Neural progenitor cell (in vitro differentiated cells): ENCODE measurements around the gene KLK14. TPM values are rescaled to one million over a fixed set of nuclear protein-coding genes. Genes with fewer than 3 reads are reported as not detected.

Experiments used
- DNase-seq: peaks from one replicate; pipeline ENCODE4 v3.0.0-alpha.2; 2016; ENCODE audit warnings: low spot score
- H2AFZ ChIP-seq: fragments of 200-600 bp; sonication (generic); replicated peaks from 2 replicates; pipeline ENCODE4 v1.6.1; 2016; ENCODE audit warnings: antibody characterized with exemption
- H3F3A ChIP-seq: fragments of 200-600 bp; sonication (generic); 2 replicates; pipeline ENCODE4 v1.6.1; 2016; ENCODE audit warnings: antibody characterized with exemption, low read depth
- H3K27ac ChIP-seq: fragments of 200-600 bp; sonication (generic); 2 replicates; pipeline ENCODE4 v1.5.1; 2016; ENCODE audit warnings: mild to moderate bottlenecking
- H3K27me3 ChIP-seq: fragments of 200-600 bp; sonication (generic); 2 replicates; pipeline ENCODE4 v1.6.1; 2016; ENCODE audit warnings: mild to moderate bottlenecking, moderate library complexity
- H3K36me3 ChIP-seq: fragments of 200-600 bp; sonication (generic); 2 replicates; pipeline ENCODE4 v1.5.1; 2016
- H3K4me1 ChIP-seq: fragments of 200-600 bp; sonication (generic); 2 replicates; pipeline ENCODE4 v1.6.1; 2016; ENCODE audit warnings: mixed run types
- H3K4me2 ChIP-seq: fragments of 200-600 bp; sonication (generic); 2 replicates; pipeline ENCODE4 v1.6.1; 2016
- H3K4me3 ChIP-seq: fragments of 200-600 bp; sonication (generic); 2 replicates; pipeline ENCODE4 v1.5.1; 2016
- H3K79me2 ChIP-seq: fragments of 200-600 bp; sonication (generic); 2 replicates; pipeline ENCODE4 v1.6.1; 2016; ENCODE audit warnings: low read depth
- H3K9ac ChIP-seq: fragments of 200-600 bp; sonication (generic); 2 replicates; pipeline ENCODE4 v1.6.1; 2016
- H3K9me3 ChIP-seq: fragments of 200-600 bp; sonication (generic); 2 replicates; pipeline ENCODE4 v1.5.1; 2016; ENCODE audit warnings: low read depth
- H4K20me1 ChIP-seq: fragments of 200-600 bp; sonication (generic); 2 replicates; pipeline ENCODE4 v1.6.1; 2016; ENCODE audit warnings: low read depth
- H3K27ac Mint-ChIP-seq: 3 replicates; pipeline ENCODE4 v1.8.0; 2021; ENCODE audit warnings: mixed read lengths
- H3K27me3 Mint-ChIP-seq: 2 replicates; pipeline ENCODE4 v1.8.0; 2022; ENCODE audit warnings: low read depth, mild to moderate bottlenecking, inconsistent platforms, moderate library complexity, mixed read lengths; ENCODE audit not compliant: insufficient read depth
- H3K36me3 Mint-ChIP-seq: 3 replicates; pipeline ENCODE4 v1.8.0; 2021; ENCODE audit warnings: mixed read lengths
- H3K4me1 Mint-ChIP-seq: 3 replicates; pipeline ENCODE4 v1.8.0; 2021; ENCODE audit warnings: mixed read lengths
- H3K4me3 Mint-ChIP-seq: 3 replicates; pipeline ENCODE4 v1.8.0; 2021; ENCODE audit warnings: mild to moderate bottlenecking, moderate library complexity, mixed read lengths
- H3K9me3 Mint-ChIP-seq: 3 replicates; pipeline ENCODE4 v1.8.0; 2020; ENCODE audit warnings: mixed read lengths
- EZH2 ChIP-seq: fragments of 200-600 bp; sonication (generic); IDR thresholded peaks from 2 replicates; pipeline ENCODE4 v1.6.1; 2017; ENCODE audit warnings: antibody characterized with exemption, mild to moderate bottlenecking, moderate library complexity
- EZH2phosphoT487 ChIP-seq: fragments of 200-600 bp; sonication (generic); IDR thresholded peaks from 2 replicates; pipeline ENCODE4 v1.6.1; 2017; ENCODE audit warnings: antibody characterized with exemption
- total RNA-seq: library from RNA; depleted of rRNA; stranded (reverse); fragments of >200 nt; gene quantifications from 2 replicates; pipeline ENCODE4 v1.2.3, GENCODE V29; 2015; ENCODE audit warnings: low replicate concordance
- TF ChIP-seq, protein P1 (sequence below): fragments of 200-600 bp; sonication (generic); IDR thresholded peaks from 2 replicates; pipeline ENCODE4 v1.5.1; 2017; ENCODE audit warnings: antibody characterized with exemption, mild to moderate bottlenecking

Gene KLK14
- total RNA-seq, 1 donor from 2014 or later: not detected

DNA sequence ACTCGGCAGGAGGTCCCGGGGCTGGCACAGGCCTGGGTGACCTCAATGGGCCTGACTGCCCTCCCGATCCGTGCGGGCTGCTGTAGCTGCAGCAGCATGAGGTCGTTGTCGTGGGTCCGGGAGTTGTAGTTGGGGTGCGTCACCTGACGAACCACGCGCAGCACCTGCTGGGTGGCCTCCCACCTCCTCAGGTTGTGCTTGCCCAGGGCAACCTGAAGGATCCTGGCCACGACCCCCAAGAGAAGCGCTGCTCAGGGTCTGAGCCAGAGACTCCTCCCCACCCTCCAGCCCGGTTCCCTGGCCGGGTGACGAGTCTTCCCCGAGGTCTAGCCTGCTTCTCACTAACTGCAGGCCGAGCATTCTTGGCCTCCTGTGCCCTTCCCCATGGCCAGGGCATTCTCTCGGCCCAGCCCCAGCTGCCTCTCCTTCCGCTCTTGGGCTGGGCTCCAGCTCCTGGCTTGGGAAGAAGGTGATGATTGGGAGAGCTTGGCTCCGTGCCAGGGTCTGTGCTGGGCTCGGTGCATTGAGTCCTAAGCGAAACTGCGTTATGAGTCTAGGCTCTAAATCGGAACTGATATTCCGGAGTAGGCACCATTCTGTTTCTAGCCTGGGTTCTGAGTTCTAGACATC, 3.1 kb downstream of the KLK14 start:
- Histone ChIP-seq H3K79me2 (no peaks in the 10 kb centered on the region), H3K9ac (no peak overlapping the region), H4K20me1 (no peaks in the 10 kb centered on the region), H3K4me2 (no peak overlapping the region), H2AFZ (no peak overlapping the region), H3K36me3 (no peaks in the 10 kb centered on the region), H3K9me3 (no peaks in the 10 kb centered on the region), H3F3A (no peaks in the 10 kb centered on the region), H3K27ac (no peak overlapping the region), H3K4me3 (no peak overlapping the region), H3K27me3 (no peaks in the 10 kb centered on the region), H3K4me1 (no peaks in the 10 kb centered on the region)
- TF ChIP-seq EZH2phosphoT487 (no peak), EZH2 (no peak)
- TF ChIP-seq, protein P1, sequence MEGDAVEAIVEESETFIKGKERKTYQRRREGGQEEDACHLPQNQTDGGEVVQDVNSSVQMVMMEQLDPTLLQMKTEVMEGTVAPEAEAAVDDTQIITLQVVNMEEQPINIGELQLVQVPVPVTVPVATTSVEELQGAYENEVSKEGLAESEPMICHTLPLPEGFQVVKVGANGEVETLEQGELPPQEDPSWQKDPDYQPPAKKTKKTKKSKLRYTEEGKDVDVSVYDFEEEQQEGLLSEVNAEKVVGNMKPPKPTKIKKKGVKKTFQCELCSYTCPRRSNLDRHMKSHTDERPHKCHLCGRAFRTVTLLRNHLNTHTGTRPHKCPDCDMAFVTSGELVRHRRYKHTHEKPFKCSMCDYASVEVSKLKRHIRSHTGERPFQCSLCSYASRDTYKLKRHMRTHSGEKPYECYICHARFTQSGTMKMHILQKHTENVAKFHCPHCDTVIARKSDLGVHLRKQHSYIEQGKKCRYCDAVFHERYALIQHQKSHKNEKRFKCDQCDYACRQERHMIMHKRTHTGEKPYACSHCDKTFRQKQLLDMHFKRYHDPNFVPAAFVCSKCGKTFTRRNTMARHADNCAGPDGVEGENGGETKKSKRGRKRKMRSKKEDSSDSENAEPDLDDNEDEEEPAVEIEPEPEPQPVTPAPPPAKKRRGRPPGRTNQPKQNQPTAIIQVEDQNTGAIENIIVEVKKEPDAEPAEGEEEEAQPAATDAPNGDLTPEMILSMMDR: no peak
- peaks cover 6% of the 10 kb centered on the region for H3K27me3 Mint-ChIP-seq
- H3K27ac Mint-ChIP-seq: no peak overlapping the region
- H3K36me3 Mint-ChIP-seq: no peaks in the 10 kb centered on the region
- H3K9me3 Mint-ChIP-seq: no peaks in the 10 kb centered on the region
- no peak for DNase-seq
- H3K4me1 Mint-ChIP-seq: peaks cover 7% of the 10 kb centered on the region
- no peak overlapping the region for H3K4me3 Mint-ChIP-seq

DNA sequence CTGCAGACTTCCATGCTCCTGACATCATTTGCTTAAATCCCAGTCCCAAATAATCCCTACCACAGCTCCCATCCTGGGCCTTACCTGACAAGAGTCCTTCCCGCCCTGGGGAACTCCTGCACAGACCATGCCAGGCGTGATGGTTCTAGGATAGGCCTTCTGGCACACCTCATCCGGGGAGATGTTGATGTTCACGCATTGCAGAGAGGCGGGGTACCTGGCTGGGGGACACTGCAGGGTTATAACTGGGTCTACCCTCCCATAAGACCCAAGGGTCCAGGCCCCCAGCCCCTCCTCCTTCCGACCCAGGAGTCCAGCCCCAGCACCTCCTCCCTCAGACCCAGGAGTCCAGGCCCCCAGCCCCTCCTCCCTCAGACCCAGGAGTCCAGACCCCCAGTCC, 4.0 kb downstream of the KLK14 start:
- TF ChIP-seq EZH2: no peak
- TF ChIP-seq EZH2phosphoT487: no peak
- TF ChIP-seq, protein P1: no peak
- Histone ChIP-seq H3F3A (no peaks in the 10 kb centered on the region), H3K27me3 (no peaks in the 10 kb centered on the region), H3K9ac (no peak overlapping the region), H3K9me3 (no peaks in the 10 kb centered on the region), H3K4me1 (no peaks in the 10 kb centered on the region), H3K4me3 (no peak overlapping the region), H3K79me2 (no peaks in the 10 kb centered on the region), H2AFZ (no peak overlapping the region), H3K27ac (no peak overlapping the region), H3K4me2 (no peak overlapping the region), H3K36me3 (no peaks in the 10 kb centered on the region), H4K20me1 (no peaks in the 10 kb centered on the region)
- H3K9me3 Mint-ChIP-seq: peaks cover 4% of the 10 kb centered on the region
- peaks cover 5% of the 10 kb centered on the region for H3K27me3 Mint-ChIP-seq
- no peak overlapping the region for H3K4me3 Mint-ChIP-seq
- H3K36me3 Mint-ChIP-seq: no peaks in the 10 kb centered on the region
- DNase-seq: no peak
- H3K27ac Mint-ChIP-seq: no peak overlapping the region
- peaks cover 7% of the 10 kb centered on the region for H3K4me1 Mint-ChIP-seq

DNA sequence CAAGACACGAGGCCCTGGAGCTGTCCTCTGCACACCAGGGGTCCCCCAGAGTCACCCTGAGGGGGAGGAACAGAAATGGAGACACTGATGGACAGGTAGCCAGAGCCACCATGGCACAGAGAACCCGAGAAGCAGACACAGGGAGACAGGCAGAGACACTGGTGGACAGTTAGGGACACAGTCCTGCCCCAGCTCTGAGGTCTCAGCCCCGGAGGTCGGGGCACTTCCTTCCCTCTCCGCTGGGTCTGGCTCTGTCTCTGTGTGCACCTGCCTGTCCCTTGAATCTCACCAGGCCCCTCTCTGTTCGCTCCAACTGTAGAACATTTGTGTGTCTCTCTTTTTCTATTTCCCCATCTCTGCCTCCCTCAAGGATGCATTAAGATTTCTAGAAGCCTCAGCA, 4.6 kb downstream of the KLK14 start:
- H3K4me2 ChIP-seq: no peak overlapping the region
- H3F3A ChIP-seq: no peaks in the 10 kb centered on the region
- H3K27ac Mint-ChIP-seq: no peak overlapping the region
- H3K27ac ChIP-seq: no peak overlapping the region
- peaks cover 2% of the 10 kb centered on the region for H3K27me3 Mint-ChIP-seq
- TF ChIP-seq, protein P1: no peak
- TF ChIP-seq EZH2phosphoT487: no peak
- no peak for TF ChIP-seq EZH2
- H3K4me3 ChIP-seq: no peak overlapping the region
- no peaks in the 10 kb centered on the region for H4K20me1 ChIP-seq
- no peaks in the 10 kb centered on the region for H3K36me3 ChIP-seq
- H3K9me3 Mint-ChIP-seq: peaks cover 10% of the 10 kb centered on the region
- H3K4me3 Mint-ChIP-seq: no peak overlapping the region
- no peak overlapping the region for H3K9ac ChIP-seq
- no peaks in the 10 kb centered on the region for H3K36me3 Mint-ChIP-seq
- no peaks in the 10 kb centered on the region for H3K9me3 ChIP-seq
- H3K4me1 ChIP-seq: no peaks in the 10 kb centered on the region
- DNase-seq: no peak
- no peak overlapping the region for H2AFZ ChIP-seq
- no peaks in the 10 kb centered on the region for H3K27me3 ChIP-seq
- H3K4me1 Mint-ChIP-seq: peaks cover 7% of the 10 kb centered on the region
- H3K79me2 ChIP-seq: no peaks in the 10 kb centered on the region
